ENCODE results near the gene FBF1.
"Not testable (repeated sequence)": the region's sequence is repeated elsewhere in the genome, so short reads cannot be mapped to it uniquely, and the experiment has no call there.

The FBF1 gene

GRCh38 chr17:75898065-75898464, 42.8 kb downstream of the FBF1 start:
- Mint-ChIP-seq H3K36me3 (no peaks in the 10 kb centered on the region), H3K4me1 (ENCODE audit: low read depth) (peaks cover 23% of the 10 kb centered on the region), H3K4me3 (peak overlapping the region; percentile 66), H3K27me3 (no peaks in the 10 kb centered on the region), H3K27ac (peak overlapping the region; percentile 64), H3K9me3 (ENCODE audit: low read depth) (no peaks in the 10 kb centered on the region)

DNA sequence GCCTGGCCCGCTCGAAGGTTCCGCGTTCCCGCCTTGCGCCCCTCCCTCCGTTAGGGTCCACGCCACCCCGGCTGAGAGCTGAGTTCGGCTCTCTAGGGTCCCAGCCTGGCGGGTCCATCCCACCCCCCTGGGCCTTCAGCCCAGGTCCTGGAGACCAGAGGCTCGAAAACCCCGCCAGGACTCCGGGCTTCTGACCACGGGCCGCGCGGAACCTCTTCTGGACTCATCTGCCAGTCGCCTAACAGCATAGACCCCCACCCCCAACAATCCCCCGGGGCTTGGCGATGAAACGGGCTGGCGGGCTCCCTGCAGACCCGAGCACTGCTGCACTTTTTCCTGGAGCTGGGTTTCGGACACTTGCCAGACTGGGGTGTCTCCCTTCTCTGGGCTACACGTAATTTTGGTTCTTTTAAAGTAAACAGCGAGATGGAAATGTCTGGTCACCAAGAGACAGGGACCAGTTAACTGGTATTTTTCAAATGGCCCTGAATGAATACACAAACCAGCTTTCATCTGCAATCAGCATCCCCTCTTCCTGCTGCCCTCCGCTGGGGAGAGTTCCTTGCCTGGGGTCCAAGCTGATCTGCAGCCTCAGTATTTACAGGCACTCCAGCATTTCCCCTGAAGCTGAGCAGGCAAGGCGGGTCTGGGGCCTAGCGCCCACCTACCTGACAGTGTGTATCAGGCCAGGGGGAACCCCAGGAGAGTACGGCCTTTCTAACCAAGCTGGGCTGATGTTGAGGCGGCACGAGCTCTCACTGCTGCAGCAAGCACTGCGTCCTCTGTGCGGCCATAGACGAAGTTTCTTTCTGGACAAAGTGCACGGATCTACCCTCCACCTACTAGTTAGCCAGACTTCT, 43.5 kb downstream of the FBF1 start:
- Mint-ChIP-seq H3K4me3 (peak overlapping the region; percentile 66), H3K36me3 (no peaks in the 10 kb centered on the region), H3K27me3 (no peaks in the 10 kb centered on the region), H3K9me3 (ENCODE audit: low read depth) (no peaks in the 10 kb centered on the region), H3K4me1 (ENCODE audit: low read depth) (peaks cover 23% of the 10 kb centered on the region), H3K27ac (peak overlapping the region; percentile 64)

- Mint-ChIP-seq H3K4me1 (ENCODE audit: low read depth) (peaks cover 23% of the 10 kb centered on the region), H3K4me3 (peak within 1 kb of the TSS; percentile 82), H3K27me3 (no peaks in the 10 kb centered on the region), H3K27ac (peak within 1 kb of the TSS; percentile 95), H3K36me3 (no peaks in the 10 kb centered on the region), H3K9me3 (ENCODE audit: low read depth) (no peaks in the 10 kb centered on the region)
Observed at GRCh38 chr17:75896415-75897159, 44.3 kb downstream of the FBF1 start, which contains the start of gene TRIM65. TSS of gene TRIM65 (minus strand) at chr17:75896951. CDS start at chr17:75896937, 14 bp downstream.

DNA sequence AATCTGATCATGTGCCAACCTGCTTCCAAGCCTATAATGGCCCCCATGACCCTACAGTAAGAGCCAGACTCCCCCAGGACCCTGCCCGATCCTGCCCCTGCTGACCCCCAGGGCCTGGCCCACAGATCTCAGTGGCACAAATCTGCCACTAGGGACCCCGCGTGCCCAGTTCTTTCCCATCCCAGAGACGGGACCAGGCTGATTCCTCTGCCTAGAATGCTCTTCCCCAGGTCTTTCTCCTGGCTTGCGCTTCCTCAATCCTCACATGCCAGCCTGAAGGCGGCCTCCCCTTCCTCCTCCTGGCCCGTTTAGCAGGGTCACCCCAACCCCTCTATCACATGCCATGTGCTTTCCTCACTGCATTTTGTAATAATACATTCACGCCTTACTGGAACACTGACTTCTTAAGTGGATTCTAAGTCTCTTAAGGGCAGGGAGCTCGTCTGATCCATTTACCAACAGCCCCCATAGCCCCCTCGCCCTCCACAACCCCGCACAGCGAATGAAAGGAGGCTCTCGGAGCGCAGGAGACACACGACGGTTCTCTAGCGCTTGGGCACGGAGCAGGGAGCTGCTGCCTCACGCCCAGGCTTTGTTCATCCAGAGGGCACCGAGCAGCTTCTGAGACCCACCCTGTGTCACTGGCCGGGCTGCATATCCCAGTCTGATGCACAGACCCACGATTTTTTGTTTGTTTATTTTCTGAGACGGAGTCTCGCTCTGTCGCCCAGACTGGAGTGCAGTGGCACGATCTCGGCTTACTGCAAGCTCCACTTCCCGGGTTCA, 45.3 kb downstream of the FBF1 start:
- Mint-ChIP-seq H3K4me1 (ENCODE audit: low read depth) (peaks cover 23% of the 10 kb centered on the region), H3K36me3 (no peaks in the 10 kb centered on the region), H3K9me3 (ENCODE audit: low read depth) (no peaks in the 10 kb centered on the region), H3K27me3 (no peaks in the 10 kb centered on the region), H3K4me3 (peak overlapping the region; percentile 82), H3K27ac (peak overlapping the region; percentile 95)

- Mint-ChIP-seq H3K27me3 (no peaks in the 10 kb centered on the region), H3K27ac (peak overlapping the region; percentile 81), H3K4me3 (peak overlapping the region; percentile 70), H3K4me1 (ENCODE audit: low read depth) (peaks cover 23% of the 10 kb centered on the region), H3K9me3 (ENCODE audit: low read depth) (no peaks in the 10 kb centered on the region), H3K36me3 (no peaks in the 10 kb centered on the region)
Observed at GRCh38 chr17:75894049-75894733, 46.7 kb downstream of the FBF1 start.

- Mint-ChIP-seq H3K27me3 (no peaks in the 10 kb centered on the region), H3K9me3 (ENCODE audit: low read depth) (no peaks in the 10 kb centered on the region), H3K4me1 (ENCODE audit: low read depth) (peaks cover 23% of the 10 kb centered on the region), H3K4me3 (peak overlapping the region; percentile 70), H3K36me3 (no peaks in the 10 kb centered on the region), H3K27ac (peak overlapping the region; percentile 81)
Observed at GRCh38 chr17:75893305-75894048, 47.4 kb downstream of the FBF1 start.

DNA sequence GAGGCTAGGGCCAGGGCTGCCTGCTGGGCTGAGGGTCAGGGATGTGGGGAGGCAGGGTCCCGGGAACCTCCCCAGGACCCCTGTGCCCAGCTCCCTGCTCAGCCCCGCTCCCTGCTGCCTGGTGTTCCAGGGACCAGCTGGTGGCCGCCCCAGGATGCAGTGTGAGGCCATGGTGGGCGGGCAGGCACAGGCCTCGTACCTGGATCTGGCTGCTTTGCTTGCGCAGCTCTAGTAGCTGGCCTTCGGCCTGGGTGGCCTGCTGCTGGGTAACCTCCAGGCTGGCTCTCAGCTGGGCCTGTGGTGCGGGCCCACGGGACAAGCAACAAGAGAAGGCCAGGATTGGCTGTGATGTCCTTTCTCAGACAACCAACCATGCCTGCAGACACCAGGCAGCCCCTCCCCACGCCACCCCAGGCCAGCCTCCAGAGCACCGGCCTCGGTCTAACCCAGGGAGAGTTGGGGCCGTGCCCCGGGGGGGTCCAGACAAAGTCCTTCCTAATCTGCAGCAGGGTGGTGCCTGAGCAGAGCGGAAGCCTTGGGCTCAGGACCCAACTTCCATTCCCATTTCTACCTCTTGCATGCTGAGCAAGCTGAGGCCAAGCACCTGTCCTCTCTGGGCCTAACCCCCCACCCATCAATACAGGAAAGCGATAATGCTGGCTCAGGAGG, 48.2 kb downstream of the FBF1 start:
- H3K4me3 Mint-ChIP-seq, result no peak overlapping the region
- peaks cover 23% of the 10 kb centered on the region for H3K4me1 Mint-ChIP-seq (ENCODE audit: low read depth)
- H3K36me3 Mint-ChIP-seq, result no peaks in the 10 kb centered on the region
- no peak overlapping the region for H3K27ac Mint-ChIP-seq
- no peaks in the 10 kb centered on the region for H3K9me3 Mint-ChIP-seq (ENCODE audit: low read depth)
- H3K27me3 Mint-ChIP-seq, result no peaks in the 10 kb centered on the region

GRCh38 chr17:75891605-75892555, 49.0 kb downstream of the FBF1 start:
- H3K27ac Mint-ChIP-seq, result no peak overlapping the region
- no peaks in the 10 kb centered on the region for H3K36me3 Mint-ChIP-seq
- H3K4me1 Mint-ChIP-seq (ENCODE audit: low read depth), result peaks cover 18% of the 10 kb centered on the region
- no peaks in the 10 kb centered on the region for H3K27me3 Mint-ChIP-seq
- H3K4me3 Mint-ChIP-seq, result no peak overlapping the region
- no peaks in the 10 kb centered on the region for H3K9me3 Mint-ChIP-seq (ENCODE audit: low read depth)

DNA sequence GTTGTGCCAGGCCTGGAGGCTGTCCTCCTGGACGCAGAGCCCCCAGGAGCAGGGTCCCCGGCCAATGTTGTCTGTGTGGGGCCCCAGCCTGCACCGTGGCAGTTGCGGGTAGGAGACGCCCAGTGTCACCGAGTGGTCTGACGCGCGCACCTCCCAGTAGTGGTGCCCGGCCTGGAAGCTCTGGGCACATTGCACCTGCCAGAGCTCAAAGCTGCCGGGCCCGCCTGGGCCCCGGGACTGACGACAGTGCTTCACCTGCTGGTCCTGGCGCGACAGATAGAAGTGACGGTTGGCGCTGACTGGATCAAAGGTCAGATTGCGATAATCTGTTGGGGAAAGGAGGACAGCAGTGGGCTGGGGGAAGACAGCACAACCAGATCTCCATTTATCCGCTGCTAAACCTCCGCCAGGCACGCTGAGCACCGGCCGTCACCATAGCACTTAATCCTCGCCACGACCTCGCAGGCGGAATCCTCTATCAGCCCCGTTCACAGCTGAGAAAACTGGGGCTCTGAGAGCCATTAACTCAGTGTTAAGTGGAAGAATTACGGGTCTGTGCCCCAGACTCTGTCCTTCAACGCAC, 49.7 kb downstream of the FBF1 start:
- H3K27me3 Mint-ChIP-seq, result no peaks in the 10 kb centered on the region
- H3K36me3 Mint-ChIP-seq, result no peaks in the 10 kb centered on the region
- no peak overlapping the region for H3K27ac Mint-ChIP-seq
- H3K4me1 Mint-ChIP-seq (ENCODE audit: low read depth), result peaks cover 18% of the 10 kb centered on the region
- no peak overlapping the region for H3K4me3 Mint-ChIP-seq
- H3K9me3 Mint-ChIP-seq (ENCODE audit: low read depth), result no peaks in the 10 kb centered on the region

DNA sequence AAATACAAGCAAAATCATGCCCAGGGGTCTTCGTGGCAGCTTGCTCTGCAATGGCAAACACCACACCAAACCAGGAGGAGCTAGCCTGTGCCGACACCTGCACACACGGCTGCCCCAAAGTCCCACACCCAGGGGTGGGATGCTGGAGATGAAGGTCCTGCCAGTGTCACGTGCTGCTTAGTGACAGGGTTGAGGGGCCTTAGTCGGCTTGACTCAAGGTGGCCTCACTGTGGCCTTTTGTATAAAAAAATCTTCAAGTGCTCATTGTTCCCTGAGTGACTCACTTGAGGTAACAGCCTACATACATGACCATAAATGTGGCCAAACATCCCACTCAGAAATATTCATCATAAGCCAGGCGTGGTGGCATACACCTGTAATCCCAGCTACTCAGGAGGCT, 51.4 kb downstream of the FBF1 start:
- Mint-ChIP-seq H3K27me3 (no peaks in the 10 kb centered on the region), H3K4me1 (ENCODE audit: low read depth) (peaks cover 8% of the 10 kb centered on the region), H3K4me3 (no peak overlapping the region), H3K36me3 (no peaks in the 10 kb centered on the region), H3K27ac (peak overlapping the region; percentile 28), H3K9me3 (ENCODE audit: low read depth) (no peaks in the 10 kb centered on the region)

- Mint-ChIP-seq H3K27ac (no peak overlapping the region), H3K9me3 (ENCODE audit: low read depth) (no peaks in the 10 kb centered on the region), H3K27me3 (no peaks in the 10 kb centered on the region), H3K4me3 (no peak overlapping the region), H3K4me1 (ENCODE audit: low read depth) (no peaks in the 10 kb centered on the region), H3K36me3 (no peaks in the 10 kb centered on the region)
Observed at GRCh38 chr17:75888484-75888883, 52.4 kb downstream of the FBF1 start.

DNA sequence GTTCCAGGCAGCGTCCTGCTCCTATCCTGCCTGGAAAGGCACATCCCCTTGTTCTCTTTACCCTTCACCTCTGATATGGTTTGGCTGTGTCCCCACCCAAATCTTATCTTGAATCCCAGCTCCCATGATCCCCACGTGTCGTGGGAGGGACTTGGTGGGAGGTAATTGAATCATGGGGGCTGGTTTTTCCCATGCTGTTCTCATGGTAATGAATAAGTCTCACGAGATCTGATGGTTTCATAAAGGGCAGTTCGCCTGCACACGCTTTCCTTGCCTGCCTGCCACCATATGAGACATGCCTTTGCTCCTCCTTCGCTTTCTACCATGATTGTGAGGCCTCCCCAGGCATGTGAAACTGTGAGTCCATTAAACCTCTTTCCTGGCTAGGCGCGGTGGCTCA, 55.0 kb downstream of the FBF1 start:
- H3K27ac Mint-ChIP-seq, result not testable (repeated sequence)

More for the DNA sequence above, 55.0 kb downstream of the FBF1 start:
- H3K9me3 Mint-ChIP-seq (ENCODE audit: low read depth); H3K36me3 Mint-ChIP-seq; H3K27me3 Mint-ChIP-seq; H3K4me3 Mint-ChIP-seq: not testable (repeated sequence)
- H3K4me1 Mint-ChIP-seq (ENCODE audit: low read depth), result peaks cover 13% of the 10 kb centered on the region

All from activated naive CD8-positive, alpha-beta T cell (primary cell).